Type B pancreatic cell (in vitro differentiated cells): ENCODE results near the gene MYO5A. TPM values are rescaled to one million over a fixed set of nuclear protein-coding genes. Genes with fewer than 3 reads are reported as not detected.

Experiments
- DNase-seq: peaks from one replicate; pipeline ENCODE4 v3.0.0; 2021; ENCODE audit warnings: mixed read lengths; ENCODE audit not compliant: unreplicated experiment; ENCODE audit errors: extremely low spot score
- H3K27ac Mint-ChIP-seq: 2 replicates; pipeline ENCODE4 v1.8.0; 2021; ENCODE audit warnings: mild to moderate bottlenecking, mixed read lengths
- H3K27me3 Mint-ChIP-seq: 2 replicates; pipeline ENCODE4 v1.8.0; 2021; ENCODE audit warnings: mixed read lengths
- H3K36me3 Mint-ChIP-seq: 2 replicates; pipeline ENCODE4 v1.8.0; 2021; ENCODE audit warnings: mixed read lengths
- H3K4me1 Mint-ChIP-seq: one replicate; pipeline ENCODE4 v1.8.0; 2021; ENCODE audit warnings: mixed read lengths; ENCODE audit not compliant: unreplicated experiment
- H3K4me3 Mint-ChIP-seq: 2 replicates; pipeline ENCODE4 v1.8.0; 2021; ENCODE audit warnings: mild to moderate bottlenecking, mixed read lengths
- H3K9me3 Mint-ChIP-seq: 2 replicates; pipeline ENCODE4 v1.8.0; 2021; ENCODE audit warnings: mixed read lengths
- CTCF ChIP-seq: fragments of 200-600 bp; sonication (generic); conservative IDR thresholded peaks from 2 replicates; pipeline ENCODE4 v1.5.0; 2021; ENCODE audit warnings: antibody characterized with exemption, mild to moderate bottlenecking
- microRNA-seq: library from miRNA; unstranded; fragments of <30 nt; microRNA quantifications from one replicate; pipeline ENCODE4, GENCODE V29; 2020
- total RNA-seq: library from RNA; stranded (reverse); gene quantifications from 2 replicates; pipeline ENCODE4 v1.2.1, GENCODE V29; 2021; ENCODE audit warnings: low replicate concordance

The MYO5A gene
- total RNA-seq, 1 donor from 2014 or later = 20.9 TPM

DNA sequence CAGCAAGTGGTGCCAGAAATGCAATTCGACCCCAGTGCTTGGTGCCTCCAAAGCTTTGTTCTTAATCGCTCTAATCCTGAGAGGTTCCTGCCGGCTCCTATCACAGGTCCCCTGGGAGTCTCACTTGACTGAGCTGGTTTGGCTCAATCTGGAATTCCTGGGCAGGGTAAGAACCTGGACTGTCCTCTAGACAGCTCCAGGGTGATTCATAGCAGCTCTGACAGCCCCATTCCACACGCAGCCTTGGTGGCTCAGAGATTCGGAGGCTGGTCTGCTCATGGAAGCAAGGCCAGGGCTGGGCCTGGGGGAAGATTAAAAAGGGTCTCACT is 271.0 kb downstream of the MYO5A start:
- no peaks in the 10 kb centered on the region for H3K27me3 Mint-ChIP-seq
- H3K4me1 Mint-ChIP-seq = peaks cover 26% of the 10 kb centered on the region
- no peak for DNase-seq
- H3K36me3 Mint-ChIP-seq = peaks cover 3% of the 10 kb centered on the region
- H3K4me3 Mint-ChIP-seq = no peak overlapping the region
- no peak for TF ChIP-seq CTCF
- H3K9me3 Mint-ChIP-seq = no peaks in the 10 kb centered on the region
- peak overlapping the region; percentile 31 for H3K27ac Mint-ChIP-seq

Small RNA genes within 50 kb of the gene (microRNA-seq; reads per million reads assigned to microRNA genes)
- 0.83 reads per million for gene MIR1266

Other genes starting within 250 kb of the MYO5A start
- 17.5 and 21.4 TPM in 2 replicates for gene MYO5C, start 233.1 kb downstream of the MYO5A start, total RNA-seq
- gene ARPP19, start 40.1 kb upstream of the MYO5A start, total RNA-seq = 160 and 167 TPM in 2 replicates
- gene ATOSA, start 150.5 kb upstream of the MYO5A start, total RNA-seq = 35.4 and 37.7 TPM in 2 replicates